Stimulated activated CD8-positive, alpha-beta memory T cell treated with anti-CD3 and anti-CD28 coated beads, Interleukin-7, amount 100 ng/mL, for 48 hours (primary cell): ENCODE measurements around the gene SPOCD1.

Experiments used
- DNase-seq, 2 donors: peaks; one replicate each; pipeline ENCODE4 v3.0.0-alpha.2; 2020; ENCODE audit warnings: low read depth in 1 of 2; ENCODE audit errors: extremely low read depth in 1 of 2

Gene SPOCD1

DNA sequence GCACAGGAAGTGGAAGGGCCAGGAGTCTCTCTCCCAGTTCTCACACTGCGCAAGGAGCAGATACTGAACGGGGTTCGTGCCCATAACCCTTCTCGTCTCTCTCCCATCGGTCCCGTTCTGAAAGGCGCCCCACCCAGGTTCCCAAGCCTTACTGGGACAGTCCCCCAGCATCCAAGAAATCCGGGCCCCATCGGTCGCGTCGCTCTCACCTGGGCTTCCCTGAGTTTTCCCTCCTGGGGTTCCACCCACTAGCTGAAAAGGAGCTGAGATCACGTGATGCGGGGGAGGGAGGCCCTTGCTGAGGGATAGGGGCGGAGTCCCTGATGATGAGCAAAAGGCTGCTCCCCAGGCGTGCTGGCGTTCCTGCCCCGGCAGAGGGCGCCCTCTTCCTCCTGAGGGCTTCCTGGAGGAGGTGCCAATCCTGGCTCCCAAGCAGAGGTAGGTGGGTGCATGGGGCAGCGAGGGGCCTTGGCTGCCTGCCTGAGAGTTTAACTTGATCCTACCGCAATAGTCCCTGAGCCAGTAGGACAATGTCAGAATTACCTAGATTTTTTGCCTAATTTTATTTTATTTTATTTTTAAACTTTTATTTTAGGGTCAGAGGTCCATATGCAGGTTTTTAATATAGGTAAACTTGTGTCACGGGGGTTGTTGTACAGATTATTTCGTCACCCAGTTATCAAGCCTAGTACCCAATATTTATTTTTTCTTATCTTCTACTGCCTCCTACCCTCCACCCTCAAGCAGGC lies at the start of gene SPOCD1:
Gene SPOCD1, minus strand, starts transcription at position 271 of the 749 bp plus-strand sequence. CDS start 689 bp downstream, outside the sequence.
- DNase-seq, result peak; percentile 71 to 79

DNA sequence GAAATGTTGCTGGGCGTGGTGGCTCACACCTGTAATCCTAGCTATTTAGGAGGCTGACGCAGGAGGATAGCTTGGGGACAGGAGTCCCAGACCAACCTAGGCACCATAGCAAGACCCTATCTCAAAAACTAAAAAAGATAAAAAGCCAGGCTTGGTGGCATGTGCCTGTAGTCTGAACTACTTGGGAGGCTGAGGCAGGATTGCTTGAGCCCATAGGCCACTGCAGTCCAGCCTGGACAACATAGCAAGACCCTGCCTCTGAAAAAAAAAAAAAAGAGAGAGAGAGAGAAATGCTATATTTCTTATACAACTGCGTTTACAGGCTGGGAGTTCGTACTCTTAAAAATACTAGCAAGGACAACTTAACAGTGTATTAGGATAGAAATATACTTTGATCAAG lies 46.2 kb upstream of the SPOCD1 start:
- DNase-seq, result no peak

DNA sequence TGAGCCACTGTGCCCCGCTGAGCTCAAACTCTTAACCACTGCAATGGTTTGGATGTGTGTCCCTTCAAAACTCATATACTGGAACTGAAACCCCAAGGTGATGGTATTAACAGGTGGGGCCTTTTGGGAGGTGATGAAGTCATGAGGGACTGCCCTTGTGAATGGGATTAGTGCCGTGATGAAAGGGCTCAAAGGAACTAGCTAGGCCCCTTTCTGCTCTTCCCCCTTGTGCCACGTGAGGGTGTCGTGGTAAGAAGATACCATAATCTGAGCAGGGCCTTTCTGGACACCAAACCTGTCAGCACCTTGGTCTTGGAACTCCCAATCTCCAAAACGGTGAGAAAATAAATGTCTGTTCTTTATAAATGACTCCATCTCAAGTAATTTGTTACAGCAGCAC lies 45.5 kb upstream of the SPOCD1 start:
- no peak for DNase-seq

DNA sequence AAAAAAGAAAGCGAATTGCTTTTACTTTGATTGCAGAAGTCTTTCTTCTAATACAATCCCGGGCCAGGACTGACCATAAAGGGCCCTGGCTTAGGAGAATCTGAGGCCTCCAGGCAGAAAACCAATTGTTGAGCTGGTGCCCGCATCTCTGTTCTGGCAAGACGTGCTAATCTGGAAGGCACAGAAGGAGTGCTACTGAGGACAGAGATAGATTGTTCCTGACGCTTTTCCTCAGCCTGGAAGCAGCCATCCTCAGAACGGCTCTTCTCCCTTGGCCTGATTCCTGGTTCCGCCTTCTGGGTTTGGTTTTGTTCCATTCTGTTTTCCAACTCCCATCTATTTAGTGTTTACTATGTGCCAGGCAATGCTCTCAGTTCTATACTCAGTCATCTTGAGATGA lies 44.8 kb upstream of the SPOCD1 start:
- no peak for DNase-seq

DNA sequence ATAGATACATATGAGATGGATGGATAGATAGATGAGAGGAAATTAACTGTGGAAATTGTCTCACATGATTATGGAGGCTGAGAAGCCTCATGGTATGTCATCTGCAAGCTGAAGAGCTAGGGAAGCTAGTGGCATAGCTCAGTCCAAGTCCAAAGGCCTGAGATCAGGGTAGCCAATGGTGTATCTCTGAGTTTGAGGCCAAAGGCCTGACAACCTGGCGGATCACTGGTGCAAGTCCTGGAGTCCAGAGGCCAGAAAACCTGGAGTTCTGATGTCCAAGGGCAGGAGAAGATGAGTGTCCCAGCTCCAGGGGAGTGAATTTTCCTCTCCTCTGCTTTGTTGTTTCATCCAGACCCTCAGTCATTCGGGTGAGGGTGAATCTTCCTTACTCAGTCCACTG lies 43.9 kb upstream of the SPOCD1 start:
- DNase-seq, result no peak

DNA sequence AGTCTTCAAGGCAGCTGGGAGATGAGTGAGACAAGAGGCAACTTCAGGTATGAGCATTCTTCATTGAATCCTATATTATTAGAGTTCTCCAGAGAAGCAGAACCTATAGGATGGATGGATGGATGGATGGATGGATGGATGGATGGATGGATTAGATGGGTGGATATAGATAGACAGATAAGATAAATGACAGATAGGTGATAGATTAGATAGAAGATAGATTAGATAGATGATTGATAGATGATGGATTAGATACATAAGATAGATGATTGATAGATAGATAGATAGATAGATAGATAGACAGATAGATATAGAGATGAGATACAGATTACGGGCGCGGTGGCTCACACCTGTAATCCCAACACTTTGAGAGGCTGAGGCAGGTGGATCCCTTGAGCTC lies 43.2 kb upstream of the SPOCD1 start:
- no peak for DNase-seq

DNA sequence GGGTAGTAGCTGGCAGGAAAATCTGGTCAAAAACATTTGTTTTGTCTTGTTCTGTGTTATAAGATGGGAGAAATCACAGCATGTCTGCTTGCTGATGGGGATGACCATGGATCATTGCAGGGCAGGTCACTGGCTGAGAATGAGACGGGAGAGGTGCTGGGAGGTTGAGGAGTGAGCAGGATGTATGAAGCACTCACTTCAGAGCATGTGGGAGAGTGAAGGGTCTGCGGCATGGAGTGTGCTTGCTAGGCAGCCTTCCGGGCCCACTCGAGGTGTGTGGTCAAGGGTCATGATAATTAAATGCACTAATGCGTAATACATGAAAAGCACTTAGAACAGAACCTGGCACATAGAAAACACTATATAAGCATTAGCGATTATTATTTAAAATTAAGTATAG lies 42.0 kb upstream of the SPOCD1 start:
- no peak for DNase-seq

DNA sequence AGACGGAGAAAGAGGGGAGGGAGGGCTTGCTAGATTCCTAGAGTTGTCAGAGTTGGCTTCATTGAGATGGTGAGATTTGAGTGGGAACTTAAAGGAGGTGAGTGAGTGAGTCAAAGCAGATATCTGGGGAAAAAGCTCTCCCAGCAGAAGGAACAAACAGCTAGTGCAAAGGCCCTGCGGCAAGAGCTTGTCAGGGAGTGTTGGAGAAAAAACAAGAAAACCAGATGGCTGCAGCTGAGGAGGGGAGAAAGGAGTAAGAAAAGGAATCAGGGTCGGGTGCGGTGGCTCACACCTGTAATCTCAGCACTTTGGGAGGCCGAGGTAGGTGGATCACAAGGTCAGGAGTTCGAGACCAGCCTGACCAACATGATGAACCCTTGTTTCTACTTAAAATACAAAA lies 40.3 kb upstream of the SPOCD1 start:
- no peak for DNase-seq

DNA sequence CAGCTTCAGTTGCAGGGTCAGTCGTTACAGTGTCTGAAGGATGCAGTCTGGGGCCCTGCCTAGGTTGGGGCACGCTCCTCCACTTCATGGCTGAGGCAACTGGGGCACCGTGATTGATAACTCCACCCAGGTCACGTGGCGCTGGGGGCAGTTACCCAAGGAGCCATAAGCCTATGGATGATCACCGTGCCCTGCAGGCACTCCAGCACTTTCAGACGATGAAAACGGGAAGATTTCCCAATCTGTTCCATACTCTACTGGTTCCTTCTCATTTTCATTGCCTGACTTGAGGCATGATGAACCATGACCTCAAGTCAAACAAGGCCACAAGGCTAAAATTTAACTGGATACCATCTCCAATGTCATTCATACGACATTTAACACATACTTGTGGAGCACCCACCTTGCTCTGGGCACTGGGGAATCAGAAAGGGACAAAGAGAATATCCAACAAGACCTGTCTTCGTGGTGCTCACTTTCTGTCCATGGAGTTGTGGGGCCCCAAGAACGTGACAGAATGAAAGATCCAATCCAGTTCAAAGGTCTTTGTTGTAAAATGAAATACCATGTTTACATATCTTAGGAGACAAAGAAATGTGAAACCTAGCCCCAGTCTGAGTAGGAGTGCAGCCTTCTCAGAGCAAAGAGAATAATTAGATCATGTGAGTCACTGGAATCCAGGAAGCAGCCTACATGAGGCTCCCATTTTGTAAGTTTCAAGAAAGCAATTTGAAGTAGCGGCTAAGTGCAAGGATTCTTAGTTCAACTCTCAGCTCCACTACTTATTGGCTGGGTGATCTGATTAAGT lies 39.4 kb upstream of the SPOCD1 start:
- DNase-seq, result no peak

DNA sequence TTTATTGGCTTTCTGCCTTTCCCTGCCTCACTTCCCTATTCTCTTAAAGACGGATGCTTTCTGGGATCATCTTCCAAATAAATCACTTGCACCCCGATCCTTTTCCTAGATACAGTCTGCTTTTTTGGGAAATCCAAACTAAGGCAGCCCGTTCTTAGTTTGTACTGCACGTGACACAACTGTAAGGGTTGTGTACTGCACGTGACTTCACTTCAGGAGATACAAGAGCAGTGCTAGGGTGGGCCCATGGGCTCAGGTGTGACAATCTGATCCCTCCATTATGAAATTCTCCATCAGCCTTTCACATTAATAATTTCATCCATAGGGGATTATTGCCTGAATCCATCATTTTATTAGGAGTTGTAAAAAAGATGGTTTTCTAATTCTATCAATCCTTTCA lies 33.8 kb upstream of the SPOCD1 start:
- DNase-seq, result no peak

DNA sequence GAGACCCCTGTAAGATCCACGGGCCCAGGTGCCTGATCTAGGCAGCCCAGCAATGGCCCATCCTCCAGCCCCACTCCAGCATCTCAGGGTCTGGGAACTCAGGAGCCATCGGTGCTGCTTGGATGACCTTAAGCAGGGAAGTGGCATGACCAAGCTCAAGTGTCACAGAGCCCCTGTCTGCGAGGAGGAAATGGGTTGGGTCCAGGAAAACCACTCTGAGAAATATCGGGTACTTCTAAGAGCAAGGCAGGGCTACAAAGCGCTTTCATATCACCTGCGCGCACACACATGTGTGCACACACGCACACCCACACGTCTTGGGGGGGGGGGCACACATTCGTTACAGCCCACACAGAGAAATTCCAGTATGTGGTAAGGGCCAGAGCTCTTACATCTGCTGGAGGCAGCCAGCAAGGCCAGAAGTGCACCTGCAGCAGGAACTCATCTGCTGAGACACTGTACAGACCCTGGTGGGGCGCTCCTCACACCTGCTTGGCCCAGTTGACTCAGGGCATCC lies 32.6 kb upstream of the SPOCD1 start:
- DNase-seq, result no peak

DNA sequence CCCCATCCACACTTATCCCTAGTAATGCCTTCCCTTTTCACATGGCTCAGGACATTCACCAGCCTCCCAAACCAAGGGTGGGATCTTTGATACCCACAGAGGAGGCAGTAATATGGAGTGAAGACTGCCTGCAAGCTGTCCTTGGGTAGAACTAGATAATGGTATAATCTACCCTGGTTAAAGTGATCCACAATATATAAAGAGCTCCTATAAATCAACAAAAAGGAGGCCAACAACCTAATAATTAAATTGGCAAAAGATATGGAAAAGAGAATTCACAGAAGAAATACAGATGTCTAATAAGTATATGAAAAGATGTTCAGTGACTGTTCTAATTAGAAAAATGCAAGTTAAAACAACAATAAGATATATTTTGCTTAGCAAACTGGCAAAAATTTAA lies 30.7 kb upstream of the SPOCD1 start:
- no peak for DNase-seq

DNA sequence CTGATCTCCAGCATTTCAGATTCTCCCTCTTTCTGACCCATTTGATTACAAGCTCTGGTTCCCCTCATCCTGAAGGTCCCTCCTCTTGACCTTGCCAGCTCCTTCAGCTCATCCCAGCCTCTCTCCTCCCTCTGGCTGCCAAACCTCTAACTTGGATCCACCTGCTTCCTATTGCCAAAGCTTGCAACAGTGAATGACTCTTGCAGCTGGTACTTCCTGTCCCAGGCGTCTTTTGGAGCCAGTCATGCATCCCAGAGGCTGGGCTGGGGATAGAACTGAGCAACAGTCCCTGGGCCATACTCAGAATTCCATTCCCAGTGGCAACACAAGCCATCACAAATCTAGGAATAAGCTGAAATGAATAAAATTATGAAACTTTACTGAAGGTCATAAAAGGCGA lies 27.7 kb upstream of the SPOCD1 start:
- DNase-seq, result no peak

DNA sequence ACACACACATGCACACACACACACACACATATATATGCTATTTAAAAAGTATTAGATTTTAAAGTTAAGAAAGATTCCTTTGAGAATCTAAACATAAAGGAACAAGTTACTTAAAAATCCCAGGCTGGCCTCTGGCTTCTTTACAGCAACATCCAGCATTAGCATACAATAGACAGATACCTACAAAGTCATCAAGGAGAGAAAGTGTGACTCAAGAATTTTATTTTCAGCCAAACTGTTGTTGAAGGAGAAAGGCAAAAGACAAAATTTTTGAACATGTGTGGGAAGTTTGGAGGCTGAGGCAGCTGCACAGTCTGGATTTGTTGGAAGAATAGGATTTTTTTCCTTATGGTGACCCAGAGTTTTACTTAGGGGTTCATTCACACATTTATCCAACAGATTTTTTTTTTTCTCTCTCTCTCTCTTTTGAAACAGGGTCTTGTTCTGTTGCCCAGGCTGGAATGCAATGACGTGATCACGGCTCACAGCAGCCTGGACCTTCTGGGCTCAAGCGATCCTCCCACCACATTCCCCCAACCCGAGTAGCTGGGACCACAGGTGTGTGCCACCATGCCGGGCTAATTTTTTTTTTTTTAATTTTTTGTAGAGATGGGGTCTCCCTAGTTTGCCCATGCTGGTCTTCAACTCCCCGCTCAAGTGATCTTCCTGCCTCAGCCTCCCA lies 24.0 kb upstream of the SPOCD1 start:
- no peak for DNase-seq

DNA sequence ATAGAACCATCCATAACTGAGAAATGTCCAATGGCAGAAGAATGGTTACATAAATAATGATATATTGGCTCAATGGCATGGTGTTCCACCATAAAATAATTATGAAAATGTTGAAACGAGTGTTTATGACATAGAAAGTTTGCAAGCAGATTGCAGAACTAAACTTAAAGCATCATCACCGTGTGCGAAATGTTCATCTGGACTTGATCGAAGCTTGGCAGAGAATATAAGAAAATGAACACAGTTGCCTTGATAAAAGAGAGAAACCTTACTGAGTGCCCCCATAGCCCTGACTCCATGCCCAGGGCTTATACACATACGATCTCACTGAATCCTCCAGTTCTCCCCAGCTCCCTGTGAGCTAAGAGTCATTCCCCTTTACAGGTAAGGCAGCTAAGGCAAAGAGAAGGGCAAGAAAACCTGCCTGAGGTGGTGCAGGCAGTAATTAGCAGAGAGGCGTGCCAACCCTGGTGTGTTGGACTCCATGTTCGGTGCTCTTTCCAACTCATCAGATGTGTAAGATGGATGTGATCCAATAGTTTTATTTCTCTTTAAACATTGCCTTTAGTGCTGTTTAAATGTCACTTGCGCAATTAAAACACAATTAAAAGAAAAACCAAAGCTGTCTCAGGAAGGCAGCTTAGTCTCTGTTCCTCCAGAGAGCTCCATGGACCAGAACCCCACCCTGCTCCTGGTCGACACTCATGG lies 21.8 kb upstream of the SPOCD1 start:
- no peak for DNase-seq

DNA sequence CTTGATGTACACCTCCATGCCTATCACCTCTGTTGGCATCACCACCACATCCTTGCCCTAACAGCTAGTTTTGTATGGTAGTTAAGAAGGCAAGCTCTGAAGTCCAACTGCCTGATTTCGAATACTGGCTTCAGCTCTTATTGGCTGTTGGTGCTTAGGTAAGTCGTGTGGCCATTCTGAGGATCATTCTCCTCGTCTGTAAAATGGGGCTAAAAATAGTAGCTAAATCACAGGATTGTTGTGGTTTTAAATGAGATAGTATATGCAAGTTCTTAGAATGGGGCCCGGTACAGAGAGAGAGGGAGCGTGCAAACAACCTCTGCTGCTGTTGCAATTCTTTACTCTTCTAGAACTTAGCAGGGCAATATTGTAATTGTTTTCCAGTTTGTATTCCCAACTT lies 20.8 kb upstream of the SPOCD1 start:
- DNase-seq, result no peak

DNA sequence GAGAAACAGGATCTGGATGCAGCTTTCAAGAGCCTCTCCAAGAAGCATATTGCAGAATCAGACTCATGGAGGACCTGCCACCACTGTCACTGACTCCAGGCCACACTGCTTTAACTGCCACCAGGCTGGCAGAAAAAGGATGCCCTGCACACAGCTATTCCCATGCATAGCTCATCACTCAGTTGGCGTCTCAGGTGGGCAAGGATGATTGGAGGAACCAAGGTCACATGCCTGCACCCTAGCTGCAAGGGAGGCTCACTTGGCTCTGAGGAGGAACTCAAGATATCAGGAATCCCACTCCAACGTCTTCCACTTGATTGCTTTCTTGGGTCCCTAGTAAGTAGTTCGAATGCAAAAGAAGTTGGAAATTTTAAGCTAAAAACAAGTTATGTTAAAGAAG lies 19.6 kb upstream of the SPOCD1 start:
- no peak for DNase-seq

DNA sequence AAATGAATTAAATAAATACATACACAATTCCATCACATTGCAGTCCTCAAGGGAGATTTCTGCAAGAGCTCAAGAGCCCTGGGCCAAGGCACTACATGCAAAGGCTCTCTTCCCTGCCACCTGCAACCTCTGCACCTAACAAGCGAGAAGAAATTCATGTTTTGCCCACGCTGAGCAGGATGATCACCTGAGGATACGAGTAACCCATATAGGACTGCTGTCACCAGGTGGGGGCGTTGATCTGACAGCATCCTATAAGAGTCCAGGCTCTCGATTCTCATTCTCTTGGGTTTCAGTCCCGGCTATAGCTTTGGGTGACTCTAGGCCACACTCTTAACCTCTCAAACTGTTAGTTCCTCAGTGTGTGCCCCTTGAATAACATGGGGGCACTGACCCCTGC lies 18.7 kb upstream of the SPOCD1 start:
- no peak for DNase-seq

DNA sequence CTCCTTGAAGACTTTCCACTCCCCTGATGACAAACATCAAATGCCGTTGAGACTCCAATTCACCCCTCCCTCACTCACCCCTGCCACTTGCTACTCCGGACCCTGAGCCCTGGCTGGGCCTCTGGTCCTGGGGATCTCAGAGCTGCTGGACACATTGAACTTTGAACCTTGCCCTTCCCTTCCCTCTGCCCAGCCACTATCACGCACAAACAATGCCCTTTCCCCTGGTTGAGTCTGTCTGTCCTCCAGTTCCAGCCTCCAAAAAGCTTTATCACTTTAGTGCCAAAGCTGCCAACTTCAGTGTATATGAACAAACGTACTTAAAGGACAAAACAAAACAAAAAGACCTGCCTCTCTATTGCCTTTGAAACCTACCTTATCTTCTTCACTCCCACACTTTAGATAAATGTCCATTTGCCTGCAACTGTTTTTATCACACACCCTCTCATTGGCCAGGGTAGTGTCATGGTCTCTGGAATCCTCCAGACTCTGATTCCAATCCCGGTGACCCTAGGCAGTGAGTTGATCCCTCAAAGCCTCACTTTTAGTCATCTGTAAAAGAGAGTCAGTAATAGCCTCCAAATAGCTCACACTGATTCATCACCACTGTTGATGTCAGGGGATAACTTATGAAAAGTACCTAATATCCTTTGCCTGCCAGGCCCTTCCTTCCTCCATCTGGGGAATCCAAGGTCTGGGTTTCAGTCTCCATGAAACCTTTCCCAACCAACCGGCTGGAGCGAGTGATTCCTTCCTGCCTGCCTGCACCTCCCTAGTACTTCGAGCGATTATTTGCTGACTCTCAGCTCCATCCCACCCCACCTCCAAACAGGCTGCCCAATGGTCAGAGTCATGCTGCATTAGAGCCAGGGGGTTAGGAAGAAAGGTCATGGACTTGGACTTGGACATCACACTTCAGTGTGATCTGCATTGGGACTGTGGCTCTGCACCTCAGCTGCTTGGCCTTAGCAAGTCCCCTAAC lies 15.9 kb upstream of the SPOCD1 start:
- no peak for DNase-seq

DNA sequence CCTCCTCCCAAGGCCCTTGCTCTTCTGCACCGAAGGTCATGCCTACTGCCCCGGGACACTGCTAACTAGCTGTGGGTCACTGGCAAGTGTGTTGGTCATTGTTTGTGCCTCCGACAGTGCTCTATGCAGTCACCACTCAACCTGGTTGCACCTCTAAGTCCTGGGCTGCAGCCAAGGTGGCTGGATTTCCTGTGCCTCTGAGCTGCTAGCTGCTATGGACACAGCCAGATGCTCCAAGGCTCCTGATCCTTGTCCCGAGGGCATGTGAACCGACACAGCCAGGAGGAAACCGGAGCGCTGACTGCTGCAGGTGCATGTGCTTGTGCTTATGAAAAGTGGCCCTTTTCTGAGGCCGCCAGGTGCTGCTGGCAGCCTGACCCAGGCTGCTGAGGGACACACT lies 14.7 kb upstream of the SPOCD1 start:
- DNase-seq, result no peak
